HepG2 (cell line): Measurements from ENCODE around the gene SAMD4A. TPM values are rescaled to one million over a fixed set of nuclear protein-coding genes. Genes with fewer than 3 reads are reported as not detected.

Experiments
- ATAC-seq: fragments of 200-7000 bp; cut with Tn5 transposase; 3 replicates; pipeline ENCODE4 v1.9.1; 2020; ENCODE audit warnings: mild to moderate bottlenecking, moderate library complexity
- BruUV-seq: library from RNA; stranded (reverse); fragments of 400-500 nt; replicated peaks from 2 replicates; lab custom pipeline; 2021; lab: Mats Ljungman, UMichigan
- CTCF ChIA-PET: fragments of 300-600 bp; formaldehyde crosslinking; extraction: SDS; loops from one replicate; lab custom pipeline; 2021; ENCODE audit warnings: low total read pairs, inconsistent platforms, low intra/inter-chr PET ratio; lab: Yijun Ruan, JAX
- POLR2A ChIA-PET: fragments of 350-600 bp; sonication (Branson Sonifier 250); formaldehyde crosslinking; loops from one replicate; lab custom pipeline; 2020; ENCODE audit warnings: antibody characterized with exemption, inconsistent platforms; lab: Yijun Ruan, JAX
- DNase-seq: peaks from one replicate; pipeline ENCODE4 v3.0.0-alpha.2; 2015; ENCODE audit warnings: low spot score
- FAIRE-seq: peaks from 3 replicates; lab custom pipeline; 2011; peaks lifted over from hg19 to GRCh38; lab: Jason Lieb, UNC
- H2AFZ ChIP-seq: one replicate; pipeline ENCODE4 v1.6.1; 2011; ENCODE audit warnings: low read length, inconsistent platforms
- H3K27ac ChIP-seq: fragments of 300-600 bp; 3 replicates; pipeline ENCODE4 v1.8.0; 2011; ENCODE audit warnings: mixed run types, mild to moderate bottlenecking, mixed read lengths, low read length, inconsistent platforms; ENCODE audit not compliant: insufficient read depth; ENCODE audit errors: extremely low read length
- H3K27me3 ChIP-seq, 2 experiments: fragments of 200-600 bp in 1 of 2; 2 replicates in 1 of 2; 3 replicates in 1 of 2; pipeline versions ENCODE4 v1.6.0 to v1.8.0; 2011; ENCODE audit warnings: low read length in 2 of 2, mild to moderate bottlenecking in 2 of 2, moderate library complexity in 2 of 2, inconsistent platforms in 1 of 2; ENCODE audit not compliant: insufficient read depth in 2 of 2, control insufficient read depth in 1 of 2
- H3K36me3 ChIP-seq, 2 experiments: fragments of 200-600 bp in 1 of 2; replicated peaks in 1 of 2; 2 replicates in 1 of 2; 3 replicates in 1 of 2; pipeline versions ENCODE4 v1.5.1 to v1.8.0; 2011; ENCODE audit warnings: low read length in 2 of 2, inconsistent platforms in 1 of 2; ENCODE audit not compliant: insufficient read depth in 2 of 2, control insufficient read depth in 1 of 2
- H3K4me1 ChIP-seq: 2 replicates; pipeline ENCODE4 v1.5.1; 2012; ENCODE audit warnings: low read length, inconsistent platforms; ENCODE audit not compliant: insufficient read depth
- H3K4me2 ChIP-seq: 2 replicates; pipeline ENCODE4 v1.6.0; 2011; ENCODE audit warnings: low read depth, low read length, inconsistent platforms
- H3K4me3 ChIP-seq, 3 experiments: fragments of 200-600 bp in 1 of 3; sonication (generic), shearing (Covaris generic) in 1 of 3; replicated peaks in 1 of 3; 2 replicates each; pipeline ENCODE4 v1.5.1; 2011 to 2016; ENCODE audit warnings: low read length in 3 of 3, inconsistent platforms in 2 of 3, low read depth in 2 of 3, mild to moderate bottlenecking in 2 of 3, control low read depth in 1 of 3, mixed read lengths in 1 of 3; ENCODE audit not compliant: insufficient read depth in 1 of 3
- H3K79me2 ChIP-seq: one replicate; pipeline ENCODE4 v1.6.1; 2011; ENCODE audit warnings: low read length, inconsistent platforms; ENCODE audit not compliant: insufficient read depth
- H3K9ac ChIP-seq: 2 replicates; pipeline ENCODE4 v1.6.0; 2011; ENCODE audit warnings: mild to moderate bottlenecking, low read depth, low read length, inconsistent platforms; ENCODE audit not compliant: insufficient read depth
- H3K9me3 ChIP-seq: 2 replicates; pipeline ENCODE4 v1.5.1; 2012; ENCODE audit warnings: mild to moderate bottlenecking, low read length
- H4K20me1 ChIP-seq: 2 replicates; pipeline ENCODE4 v1.6.0; 2011; ENCODE audit warnings: inconsistent platforms, mild to moderate bottlenecking, low read length, moderate library complexity; ENCODE audit not compliant: insufficient read depth
- GABPA ChIP-seq, 2 experiments: IDR thresholded peaks; 2 replicates each; pipeline ENCODE4 v1.6.1; 2011 to 2016; ENCODE audit warnings: low read depth in 2 of 2, low read length in 1 of 2, missing biosample characterization in 1 of 2, missing genetic modification characterization in 1 of 2
- HNRNPL ChIP-seq: fragments of 200-400 bp; formaldehyde crosslinking; IDR thresholded peaks from 2 replicates; pipeline ENCODE4 v1.6.1; 2017; ENCODE audit warnings: mild to moderate bottlenecking, low read depth, low read length
- KAT2B ChIP-seq: fragments of 150-350 bp; IDR thresholded peaks from 2 replicates; pipeline ENCODE4 v1.6.1; 2014; ENCODE audit warnings: low read depth, low read length, borderline replicate concordance
- NFKBIZ ChIP-seq: IDR thresholded peaks from 2 replicates; pipeline ENCODE4 v1.6.1; 2018; ENCODE audit warnings: missing genetic modification reagents, missing compliant biosample characterization
- NONO ChIP-seq, 2 experiments: fragments of 450-650 bp in 1 of 2; sonication (generic) in 1 of 2; formaldehyde crosslinking in 1 of 2; IDR thresholded peaks in 1 of 2; conservative IDR thresholded peaks in 1 of 2; 2 replicates each; pipeline versions ENCODE4 v1.6.1 to v1.8.0; 2017 to 2022; ENCODE audit warnings: mild to moderate bottlenecking in 1 of 2, missing genetic modification reagents in 1 of 2, moderate library complexity in 1 of 2
- STAG1 ChIP-seq: sonication (generic); formaldehyde crosslinking; IDR thresholded peaks from 2 replicates; pipeline ENCODE4 v1.4.0; 2020; ENCODE audit warnings: missing genetic modification reagents
- ZMYM3 ChIP-seq: sonication (generic); formaldehyde crosslinking; IDR thresholded peaks from 2 replicates; pipeline ENCODE4 v1.5.1; 2020; ENCODE audit warnings: mild to moderate bottlenecking, missing genetic modification reagents
- ZNF232 ChIP-seq: sonication (generic); formaldehyde crosslinking; IDR thresholded peaks from 2 replicates; pipeline ENCODE4 v1.4.0; 2020; ENCODE audit warnings: missing genetic modification reagents, borderline replicate concordance
- ZNF7 ChIP-seq: IDR thresholded peaks from 2 replicates; pipeline ENCODE4 v1.6.1; 2016; ENCODE audit warnings: missing biosample characterization, missing genetic modification reagents
- WGBS: methylation state at CpG from one replicate; pipeline ENCODE4 v1.1.6; 2017; ENCODE audit warnings: low lambda C conversion rate; 5-methylcytosine and 5-hydroxymethylcytosine counted together
- in situ Hi-C: cut with HindIII; loops from 2 replicates; pipeline ENCODE4 v1.10.0; 2017; ENCODE audit warnings: low pct_unique_long_range_greater_than_20kb; ENCODE audit not compliant: extremely low pct_ligation_motif_present
- intact Hi-C: fragments of 100-400 bp; cut with micrococcal nuclease; formaldehyde crosslinking; loops from one replicate; pipeline ENCODE4 v1.10.0; 2022; ENCODE audit not compliant: unreplicated experiment
- polyA plus RNA-seq, 8 experiments: library from polyadenylated mRNA; depleted of rRNA in 3 of 8; stranded (reverse) in 7 of 8; unstranded in 1 of 8; fragments of >200 nt; fragmentation: Illumina TruSeq in 4 of 8; extraction: Trizol in 4 of 8; gene quantifications; 2 replicates each; pipeline versions ENCODE4 v1.2.1 to v1.2.3, GENCODE V29; 2011 to 2016; ENCODE audit warnings: low read depth in 4 of 8, missing spikeins in 1 of 8, mixed read lengths in 1 of 8; ENCODE audit not compliant: insufficient read depth in 1 of 8
- total RNA-seq, 5 experiments: library from RNA; depleted of rRNA; stranded (reverse); fragments of >200 nt; fragmentation: Illumina TruSeq; extraction: Trizol; gene quantifications; 2 replicates each; pipeline ENCODE4 v1.2.3, GENCODE V29; 2016; ENCODE audit warnings: low read depth in 1 of 5
- TF ChIP-seq, protein P1 (sequence below): sonication (generic); formaldehyde crosslinking; IDR thresholded peaks from 2 replicates; pipeline ENCODE4 v1.5.0; 2020; ENCODE audit warnings: mild to moderate bottlenecking, missing genetic modification reagents, moderate library complexity
- TF ChIP-seq, protein P2 (sequence below): sonication (generic); formaldehyde crosslinking; IDR thresholded peaks from 2 replicates; pipeline ENCODE4 v1.5.1; 2020; ENCODE audit warnings: missing genetic modification reagents, mild to moderate bottlenecking, borderline replicate concordance
- TF ChIP-seq, protein P3 (sequence below): sonication (generic); formaldehyde crosslinking; IDR thresholded peaks from 2 replicates; pipeline ENCODE4 v1.5.1; 2020; ENCODE audit warnings: mild to moderate bottlenecking, missing genetic modification reagents, moderate library complexity

Gene SAMD4A
- total and polyA plus RNA-seq, 2 of the 13 experiments (the other 11 are each of a cell fraction or from before 2014, with no cell fraction given), result 11.8 to 13.0 TPM

DNA sequence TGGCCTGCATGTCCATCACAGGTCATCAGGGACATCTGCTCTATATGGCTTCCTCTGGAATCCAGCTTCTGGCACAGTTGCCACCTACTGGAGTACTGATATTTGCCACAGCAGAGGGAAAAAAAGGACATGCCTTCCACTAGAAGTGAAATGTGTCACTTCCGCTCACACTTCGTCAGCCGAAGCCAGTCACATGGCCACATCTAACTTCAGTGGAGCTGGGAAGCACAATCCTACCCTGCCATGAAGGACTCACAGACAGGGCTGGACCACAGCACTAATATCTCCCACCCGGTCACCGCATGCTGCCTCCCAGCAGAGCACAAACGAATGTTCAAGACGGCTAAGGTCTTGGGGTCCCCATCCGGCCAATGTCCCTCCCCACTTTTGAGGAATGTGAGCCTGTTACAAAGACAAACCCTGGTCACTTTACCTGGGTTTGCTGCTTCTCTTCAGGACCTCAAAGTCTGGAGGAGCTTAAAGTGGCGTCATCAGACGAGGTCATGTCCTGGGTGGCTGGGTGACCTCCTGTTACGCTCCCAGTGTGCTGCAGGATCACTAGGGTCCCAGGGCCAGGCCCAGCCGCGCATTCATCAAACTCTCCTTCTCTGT, 237.1 kb downstream of the SAMD4A start:
- intact Hi-C loops (loop anchor here (10.0 kb wide), 1 partner anchor 239 kb away; the partner anchor contains the start of gene SAMD4A), in situ Hi-C loops (loop anchor here (10.0 kb wide), 1 partner anchor 239 kb away; the partner anchor contains the start of gene SAMD4A)
- no peak overlapping the region for H2AFZ ChIP-seq
- H3K27me3 ChIP-seq, result no peaks in the 10 kb centered on the region
- H4K20me1 ChIP-seq, result no peaks in the 10 kb centered on the region
- no peak overlapping the region for H3K27ac ChIP-seq
- peaks cover 53% of the 10 kb centered on the region for H3K4me1 ChIP-seq
- BruUV-seq, result no TSS peak
- H3K4me3 ChIP-seq, result no peak overlapping the region
- TF ChIP-seq ZNF7 (CRISPR knock-in tag) (no peak), ZNF232 (CRISPR knock-in tag) (no peak), KAT2B (no peak), GABPA (IDR thresholded peaks at IDR 0.05; ENCODE audit: low read depth, low read length) (no peak), GABPA (CRISPR knock-in tag; IDR thresholded peaks at IDR 0.05; ENCODE audit: low read depth) (peak; percentile 49; the same call in 1 of the 2 replicates), STAG1 (CRISPR knock-in tag) (peak; percentile 16; the same call in 1 of the 2 replicates), HNRNPL (no peak), NFKBIZ (no peak), NONO (IDR thresholded peaks at IDR 0.05) (no peak), NONO (CRISPR knock-in tag; conservative IDR thresholded peaks at IDR 0.05) (no peak), ZMYM3 (CRISPR knock-in tag) (no peak)
- TF ChIP-seq, protein P1, sequence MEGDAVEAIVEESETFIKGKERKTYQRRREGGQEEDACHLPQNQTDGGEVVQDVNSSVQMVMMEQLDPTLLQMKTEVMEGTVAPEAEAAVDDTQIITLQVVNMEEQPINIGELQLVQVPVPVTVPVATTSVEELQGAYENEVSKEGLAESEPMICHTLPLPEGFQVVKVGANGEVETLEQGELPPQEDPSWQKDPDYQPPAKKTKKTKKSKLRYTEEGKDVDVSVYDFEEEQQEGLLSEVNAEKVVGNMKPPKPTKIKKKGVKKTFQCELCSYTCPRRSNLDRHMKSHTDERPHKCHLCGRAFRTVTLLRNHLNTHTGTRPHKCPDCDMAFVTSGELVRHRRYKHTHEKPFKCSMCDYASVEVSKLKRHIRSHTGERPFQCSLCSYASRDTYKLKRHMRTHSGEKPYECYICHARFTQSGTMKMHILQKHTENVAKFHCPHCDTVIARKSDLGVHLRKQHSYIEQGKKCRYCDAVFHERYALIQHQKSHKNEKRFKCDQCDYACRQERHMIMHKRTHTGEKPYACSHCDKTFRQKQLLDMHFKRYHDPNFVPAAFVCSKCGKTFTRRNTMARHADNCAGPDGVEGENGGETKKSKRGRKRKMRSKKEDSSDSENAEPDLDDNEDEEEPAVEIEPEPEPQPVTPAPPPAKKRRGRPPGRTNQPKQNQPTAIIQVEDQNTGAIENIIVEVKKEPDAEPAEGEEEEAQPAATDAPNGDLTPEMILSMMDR (CRISPR knock-in tag), result peak; percentile 15; the same call in 1 of the 2 replicates
- TF ChIP-seq, protein P2, sequence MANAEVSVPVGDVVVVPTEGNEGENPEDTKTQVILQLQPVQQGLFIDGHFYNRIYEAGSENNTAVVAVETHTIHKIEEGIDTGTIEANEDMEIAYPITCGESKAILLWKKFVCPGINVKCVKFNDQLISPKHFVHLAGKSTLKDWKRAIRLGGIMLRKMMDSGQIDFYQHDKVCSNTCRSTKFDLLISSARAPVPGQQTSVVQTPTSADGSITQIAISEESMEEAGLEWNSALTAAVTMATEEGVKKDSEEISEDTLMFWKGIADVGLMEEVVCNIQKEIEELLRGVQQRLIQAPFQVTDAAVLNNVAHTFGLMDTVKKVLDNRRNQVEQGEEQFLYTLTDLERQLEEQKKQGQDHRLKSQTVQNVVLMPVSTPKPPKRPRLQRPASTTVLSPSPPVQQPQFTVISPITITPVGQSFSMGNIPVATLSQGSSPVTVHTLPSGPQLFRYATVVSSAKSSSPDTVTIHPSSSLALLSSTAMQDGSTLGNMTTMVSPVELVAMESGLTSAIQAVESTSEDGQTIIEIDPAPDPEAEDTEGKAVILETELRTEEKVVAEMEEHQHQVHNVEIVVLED (CRISPR knock-in tag), result no peak
- TF ChIP-seq, protein P3, sequence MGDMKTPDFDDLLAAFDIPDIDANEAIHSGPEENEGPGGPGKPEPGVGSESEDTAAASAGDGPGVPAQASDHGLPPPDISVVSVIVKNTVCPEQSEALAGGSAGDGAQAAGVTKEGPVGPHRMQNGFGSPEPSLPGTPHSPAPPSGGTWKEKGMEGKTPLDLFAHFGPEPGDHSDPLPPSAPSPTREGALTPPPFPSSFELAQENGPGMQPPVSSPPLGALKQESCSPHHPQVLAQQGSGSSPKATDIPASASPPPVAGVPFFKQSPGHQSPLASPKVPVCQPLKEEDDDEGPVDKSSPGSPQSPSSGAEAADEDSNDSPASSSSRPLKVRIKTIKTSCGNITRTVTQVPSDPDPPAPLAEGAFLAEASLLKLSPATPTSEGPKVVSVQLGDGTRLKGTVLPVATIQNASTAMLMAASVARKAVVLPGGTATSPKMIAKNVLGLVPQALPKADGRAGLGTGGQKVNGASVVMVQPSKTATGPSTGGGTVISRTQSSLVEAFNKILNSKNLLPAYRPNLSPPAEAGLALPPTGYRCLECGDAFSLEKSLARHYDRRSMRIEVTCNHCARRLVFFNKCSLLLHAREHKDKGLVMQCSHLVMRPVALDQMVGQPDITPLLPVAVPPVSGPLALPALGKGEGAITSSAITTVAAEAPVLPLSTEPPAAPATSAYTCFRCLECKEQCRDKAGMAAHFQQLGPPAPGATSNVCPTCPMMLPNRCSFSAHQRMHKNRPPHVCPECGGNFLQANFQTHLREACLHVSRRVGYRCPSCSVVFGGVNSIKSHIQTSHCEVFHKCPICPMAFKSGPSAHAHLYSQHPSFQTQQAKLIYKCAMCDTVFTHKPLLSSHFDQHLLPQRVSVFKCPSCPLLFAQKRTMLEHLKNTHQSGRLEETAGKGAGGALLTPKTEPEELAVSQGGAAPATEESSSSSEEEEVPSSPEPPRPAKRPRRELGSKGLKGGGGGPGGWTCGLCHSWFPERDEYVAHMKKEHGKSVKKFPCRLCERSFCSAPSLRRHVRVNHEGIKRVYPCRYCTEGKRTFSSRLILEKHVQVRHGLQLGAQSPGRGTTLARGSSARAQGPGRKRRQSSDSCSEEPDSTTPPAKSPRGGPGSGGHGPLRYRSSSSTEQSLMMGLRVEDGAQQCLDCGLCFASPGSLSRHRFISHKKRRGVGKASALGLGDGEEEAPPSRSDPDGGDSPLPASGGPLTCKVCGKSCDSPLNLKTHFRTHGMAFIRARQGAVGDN (CRISPR knock-in tag), result peak; percentile 34; the same call in 1 of the 2 replicates
- DNase-seq (peak; percentile 13), FAIRE-seq (no peak), ATAC-seq (peak; percentile 37)
- H3K79me2 ChIP-seq, result no peaks in the 10 kb centered on the region
- WGBS, result 40% methylated on average over 1 of the region's 13 CpGs
- CTCF ChIA-PET, result no interaction called here
- peak overlapping the region; percentile 10; the same call in 1 of the 2 replicates for H3K4me2 ChIP-seq
- H3K9ac ChIP-seq, result no peak overlapping the region
- POLR2A ChIA-PET, result interaction anchor here (1.6 kb wide), 1 partner anchor 239 kb away, joined by 5 read pairs; no protein-coding TSS in a partner anchor
- no peaks in the 10 kb centered on the region for H3K36me3 ChIP-seq
- H3K9me3 ChIP-seq, result no peaks in the 10 kb centered on the region
